Measurements from ENCODE around the gene B2M. TPM values are rescaled to one million over a fixed set of nuclear protein-coding genes. Genes with fewer than 3 reads are reported as not detected.
"Not testable (repeated sequence)": the region's sequence is repeated elsewhere in the genome, so short reads cannot be mapped to it uniquely, and the experiment has no call there.

The B2M gene
- total RNA-seq, 2 donors from 2014 or later, result 1,354 to 2,259 TPM

- Histone ChIP-seq H3K36me3 (peaks cover 46% of the 10 kb centered on the region), H3K9me3 (no peaks in the 10 kb centered on the region), H3K4me3 (no peak overlapping the region), H3K27me3 (no peaks in the 10 kb centered on the region), H3K4me1 (peaks cover 0 to 30% of the 10 kb centered on the region in 2 donors), H3K27ac (no peak overlapping the region)
- no peak for DNase-seq (ENCODE audit: low spot score)
- TF ChIP-seq CTCF (IDR thresholded peaks at IDR 0.05), result no peak
These were observed 7.6 kb downstream of the B2M start for GRCh38 chr15:44718927-44719292.

GRCh38 chr15:44719293-44719999 lies 8.1 kb downstream of the B2M start:
- Histone ChIP-seq H3K9me3 (no peaks in the 10 kb centered on the region), H3K27ac (no peak overlapping the region), H3K4me3 (no peak overlapping the region), H3K36me3 (peaks cover 46% of the 10 kb centered on the region), H3K27me3 (no peaks in the 10 kb centered on the region), H3K4me1 (peaks cover 0 to 25% of the 10 kb centered on the region in 2 donors)
- DNase-seq (ENCODE audit: low spot score), result no peak
- no peak for TF ChIP-seq CTCF (IDR thresholded peaks at IDR 0.05)

- not testable (repeated sequence) for H3K27me3 ChIP-seq; H3K4me3 ChIP-seq; H3K27ac ChIP-seq; DNase-seq (ENCODE audit: low spot score); H3K9me3 ChIP-seq
- Histone ChIP-seq H3K36me3 (peaks cover 46% of the 10 kb centered on the region), H3K4me1 (peaks cover 0 to 19% of the 10 kb centered on the region in 2 donors)
These were observed 8.7 kb downstream of the B2M start for GRCh38 chr15:44720000-44720435.

GRCh38 chr15:44720460-44721176 lies 9.3 kb downstream of the B2M start:
- TF ChIP-seq CTCF (IDR thresholded peaks at IDR 0.05), result no peak
- Histone ChIP-seq H3K27ac (no peak overlapping the region), H3K4me3 (no peak overlapping the region), H3K36me3 (peaks cover 42% of the 10 kb centered on the region), H3K4me1 (peaks cover 0 to 17% of the 10 kb centered on the region in 2 donors), H3K27me3 (no peaks in the 10 kb centered on the region), H3K9me3 (no peaks in the 10 kb centered on the region)
- no peak for DNase-seq (ENCODE audit: low spot score)

- no peak for DNase-seq (ENCODE audit: low spot score)
- H3K27ac ChIP-seq, result no peak overlapping the region
- no peaks in the 10 kb centered on the region for H3K27me3 ChIP-seq
- H3K4me3 ChIP-seq, result no peak overlapping the region
- H3K4me1 ChIP-seq, result peaks cover 0 to 18% of the 10 kb centered on the region in 2 donors
- H3K9me3 ChIP-seq, result no peaks in the 10 kb centered on the region
- peaks cover 28% of the 10 kb centered on the region for H3K36me3 ChIP-seq
- no peak for TF ChIP-seq CTCF (IDR thresholded peaks at IDR 0.05)
These were observed 10.7 kb downstream of the B2M start for GRCh38 chr15:44722011-44722410.

- Histone ChIP-seq H3K27me3 (no peaks in the 10 kb centered on the region), H3K9me3 (no peaks in the 10 kb centered on the region), H3K4me1 (peaks cover 0 to 43% of the 10 kb centered on the region in 2 donors), H3K36me3 (no peaks in the 10 kb centered on the region), H3K4me3 (peak overlapping the region in 1 of 2 donors; percentile 13), H3K27ac (peak overlapping the region; percentile 95 to 98)
- no peak for DNase-seq (ENCODE audit: low spot score)
- no peak for TF ChIP-seq CTCF (IDR thresholded peaks at IDR 0.05)
These were observed 14.8 kb downstream of the B2M start for GRCh38 chr15:44726136-44726535.

All from right atrium auricular region (tissue), 2 donors.